ENCODE data around the gene FYN. TPM values are rescaled to one million over a fixed set of nuclear protein-coding genes. Genes with fewer than 3 reads are reported as not detected.

Gene FYN
- total and polyA plus RNA-seq, 2 of the 4 experiments (the other 2 are of a cell fraction) = 30.8 to 36.4 TPM

- ATAC-seq (ENCODE audit: low read depth) (no peak), DNase-seq (no peak)
- Histone ChIP-seq H3K4me3 (ENCODE audit: insufficient read depth, low read depth, low read length) (no peak overlapping the region), H3K23ac (ENCODE audit: low read depth, low read length) (no peak overlapping the region), H2BK5ac (ENCODE audit: low read depth, low read length, poor library complexity, severe bottlenecking) (no peak overlapping the region), H3K4me2 (ENCODE audit: low read depth, low read length) (no peak overlapping the region), H3K79me1 (ENCODE audit: low read depth in 1 of 2, low read length in 2 of 2) (peaks cover 16 to 25% of the 10 kb centered on the region in 2 experiments; a peak in 3 of 4 replicates), H3K9me1 (ENCODE audit: insufficient read depth, low read length) (peaks cover 3% of the 10 kb centered on the region; the same call in 1 of the 2 replicates), H4K91ac (ENCODE audit: insufficient read depth, low read depth, low read length) (no peak overlapping the region), H2BK120ac (ENCODE audit: low read depth, low read length) (no peak overlapping the region), H3K4ac (ENCODE audit: low read depth, low read length) (no peak overlapping the region), H2AK9ac (replicated peaks; ENCODE audit: low read depth, low read length, poor library complexity) (no peak overlapping the region), H3K9me3 (ENCODE audit: control insufficient read depth, insufficient read depth, low read length) (no peaks in the 10 kb centered on the region), H3K14ac (replicated peaks; ENCODE audit: low read depth, low read length) (no peak overlapping the region), H3K4me1 (ENCODE audit: control insufficient read depth, insufficient read depth, low read length) (peaks cover 4% of the 10 kb centered on the region), H4K8ac (ENCODE audit: low read depth in 2 of 2, low read length in 2 of 2) (no peak overlapping the region), H4K5ac (ENCODE audit: low read depth, low read length) (no peak overlapping the region), H2BK15ac (ENCODE audit: low read depth, low read length) (no peak overlapping the region), H3K27ac (ENCODE audit: insufficient read depth, low read length) (no peak overlapping the region), H3K27me3 (ENCODE audit: control insufficient read depth, insufficient read depth, low read length) (no peaks in the 10 kb centered on the region), H3K56ac (ENCODE audit: extremely low read depth, insufficient read depth, low read length) (no peak overlapping the region), H2BK20ac (ENCODE audit: low read depth, low read length) (no peak overlapping the region), H2AK5ac (ENCODE audit: low read depth, low read length) (no peak overlapping the region), H3K36me3 (ENCODE audit: control insufficient read depth, insufficient read depth, low read length) (no peaks in the 10 kb centered on the region), H4K20me1 (ENCODE audit: insufficient read depth, low read length) (peaks cover 4% of the 10 kb centered on the region; the same call in 1 of the 2 replicates), H3K18ac (ENCODE audit: low read depth, low read length) (no peak overlapping the region), H2AFZ (replicated peaks; ENCODE audit: low read length, poor library complexity) (no peak overlapping the region), H3K9ac (ENCODE audit: low read depth, low read length) (no peak overlapping the region)
- no peak for TF ChIP-seq NFE2L2 (IDR thresholded peaks at IDR 0.05; ENCODE audit: low read depth, low read length)
- TF ChIP-seq ELK1 (IDR thresholded peaks at IDR 0.05; ENCODE audit: borderline replicate concordance, low read depth, low read length) = no peak
- no peak for TF ChIP-seq POLR2A (IDR thresholded peaks at IDR 0.05; ENCODE audit: low read depth, low read length)
- TF ChIP-seq RCOR1 (IDR thresholded peaks at IDR 0.05; ENCODE audit: insufficient replicate concordance, low read length) = no peak
- no peak for TF ChIP-seq MXI1 (IDR thresholded peaks at IDR 0.05; ENCODE audit: borderline replicate concordance, low read depth, low read length)
- no peak for TF ChIP-seq FOS (IDR thresholded peaks at IDR 0.05; ENCODE audit: low read depth, low read length)
- no peak for TF ChIP-seq CEBPB (IDR thresholded peaks at IDR 0.05; ENCODE audit: low read depth, low read length)
- no peak for TF ChIP-seq RFX5 (IDR thresholded peaks at IDR 0.05; ENCODE audit: low read depth, low read length)
- no TSS peak for BruUV-seq (replicated peaks)
- in situ Hi-C loops (cut with MboI; ENCODE audit: low sequenced_read_pairs) (no loop called here), dilution Hi-C loops (cut with HindIII; ENCODE audit: low sequenced_read_pairs, unreplicated experiment) (no loop called here), intact Hi-C loops (cut with micrococcal nuclease) (no loop called here)
- CTCF ChIA-PET = no interaction called here
- WGBS, 2 experiments (ENCODE audit: extremely low coverage in 2 of 2, insufficient read length in 1 of 2) = no CpG with 5 or more reads among the region's 1 CpG
- POLR2A ChIA-PET (ENCODE audit: unreplicated experiment) = no interaction called here
Measured at GRCh38 chr6:111788379-111789276, 84.6 kb downstream of the FYN start.

Measured in IMR-90 (cell line).